Brain pericyte (primary cell): ENCODE results near the gene CNTN1.

Experiments
- DNase-seq: peaks from one replicate; pipeline ENCODE4 v3.0.0-alpha.2; 2012; ENCODE audit warnings: low read depth, low spot score

The CNTN1 gene

GRCh38 chr12:40963751-40964150 is 271.5 kb downstream of the CNTN1 start:
- no peak for DNase-seq

DNA sequence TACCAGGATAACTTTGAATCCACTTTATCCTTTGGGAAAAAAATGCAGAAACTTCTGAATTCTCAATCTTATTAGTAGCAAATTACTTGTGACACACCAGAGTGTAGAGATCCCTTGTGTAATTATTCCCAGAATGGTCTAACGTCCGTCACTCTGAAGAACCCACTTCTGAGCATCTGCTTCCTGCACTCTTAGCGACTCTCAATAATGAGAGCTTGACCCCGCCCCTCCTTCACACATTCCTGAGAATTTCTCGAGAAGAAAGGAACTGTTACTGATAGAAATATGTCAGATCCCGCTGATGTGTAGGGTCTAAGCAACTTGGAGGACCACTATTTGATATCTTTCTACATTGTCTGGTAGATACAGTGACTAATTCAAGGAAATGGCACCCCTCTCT is 277.6 kb downstream of the CNTN1 start:
- DNase-seq, result no peak

DNA sequence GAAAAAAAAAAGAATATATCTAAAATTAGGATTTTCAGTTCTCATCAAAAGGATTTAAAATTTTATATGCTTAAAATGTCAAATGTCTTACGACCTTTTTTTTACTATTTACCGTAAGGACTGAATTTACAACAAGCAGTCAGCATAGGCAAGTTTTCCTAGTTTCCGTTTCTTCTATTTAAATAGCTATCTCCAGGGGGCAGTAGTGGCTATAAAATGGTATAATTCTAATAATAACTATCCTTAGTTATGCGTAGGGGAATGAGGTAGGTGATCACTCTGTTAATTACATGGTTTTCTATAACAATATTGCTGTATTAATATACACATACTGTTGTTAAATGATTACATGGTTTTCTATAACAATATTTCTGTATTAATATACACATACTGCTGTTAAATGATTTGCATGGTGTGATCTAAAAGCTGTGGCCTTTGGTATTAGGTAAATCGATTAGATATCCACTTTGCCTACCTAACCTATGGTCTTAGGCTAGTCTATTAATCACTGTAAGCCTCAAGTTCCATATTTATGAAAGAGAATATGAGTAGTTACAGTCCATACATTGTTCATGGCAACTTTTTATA is 278.2 kb downstream of the CNTN1 start:
- DNase-seq, result no peak

GRCh38 chr12:40971911-40972310 is 279.7 kb downstream of the CNTN1 start:
- no peak for DNase-seq

DNA sequence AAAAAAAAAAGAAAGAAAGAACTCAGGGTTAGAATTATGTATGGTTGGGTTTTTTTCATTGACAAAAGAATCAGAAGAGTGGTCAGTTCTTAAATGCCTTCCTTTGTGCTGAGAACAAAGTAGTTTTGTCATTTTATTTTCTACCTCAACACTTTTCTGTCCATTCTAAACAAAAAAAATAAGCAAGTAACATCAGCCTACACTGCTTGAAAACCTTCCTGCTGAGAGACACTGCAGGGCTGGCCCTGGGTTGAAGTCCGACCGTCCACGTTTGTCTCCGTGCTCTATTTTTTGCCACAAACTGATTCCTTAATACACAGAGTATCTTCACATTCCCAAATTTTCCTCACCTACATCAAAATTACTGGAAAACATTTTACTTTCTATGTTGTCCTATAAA is 284.3 kb downstream of the CNTN1 start:
- no peak for DNase-seq

DNA sequence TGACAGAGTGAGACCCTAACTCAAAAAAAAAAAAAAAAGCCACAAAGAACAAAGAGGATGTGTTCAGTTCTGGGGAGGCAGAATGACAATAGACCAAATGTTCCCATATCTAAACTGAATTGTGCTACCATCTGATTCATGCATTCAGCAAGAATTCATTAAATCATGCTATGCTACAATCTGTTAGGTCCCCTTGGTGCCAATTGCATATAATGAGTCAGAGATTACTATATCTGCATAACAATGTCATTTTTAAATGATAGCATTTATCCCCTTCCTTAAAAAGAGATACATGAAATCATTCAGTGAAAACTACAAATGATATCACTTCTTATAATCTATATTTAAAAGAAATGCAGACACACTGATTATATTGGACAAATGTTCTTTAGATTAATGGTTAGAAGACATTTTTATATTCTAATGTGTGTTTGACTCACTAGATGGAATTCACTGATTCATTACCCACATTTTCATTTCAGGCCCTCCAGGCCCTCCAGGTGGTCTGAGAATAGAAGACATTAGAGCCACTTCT is 288.3 kb downstream of the CNTN1 start:
- DNase-seq, result no peak

DNA sequence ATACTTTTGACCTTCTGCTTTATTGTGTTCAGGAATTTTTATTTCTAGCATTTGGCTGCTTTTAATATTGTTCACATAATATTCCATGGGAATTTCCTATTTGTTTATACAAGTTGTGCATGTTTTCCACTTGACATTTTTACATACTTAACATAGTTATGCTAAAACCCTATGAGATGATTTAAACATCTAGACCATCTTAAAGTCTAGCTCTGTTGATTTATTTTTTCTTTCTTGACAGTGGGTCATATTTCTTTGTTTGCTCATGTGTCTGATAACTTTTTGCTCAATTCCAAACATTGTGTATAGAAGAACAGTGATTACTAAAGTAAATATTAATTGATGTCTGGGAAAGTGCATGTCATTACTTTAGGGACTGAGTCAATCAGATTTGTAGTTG is 293.8 kb downstream of the CNTN1 start:
- no peak for DNase-seq

- DNase-seq, result no peak
These were observed 296.1 kb downstream of the CNTN1 start for GRCh38 chr12:40988355-40988754.

GRCh38 chr12:40988824-40989223 is 296.6 kb downstream of the CNTN1 start:
- DNase-seq, result no peak

DNA sequence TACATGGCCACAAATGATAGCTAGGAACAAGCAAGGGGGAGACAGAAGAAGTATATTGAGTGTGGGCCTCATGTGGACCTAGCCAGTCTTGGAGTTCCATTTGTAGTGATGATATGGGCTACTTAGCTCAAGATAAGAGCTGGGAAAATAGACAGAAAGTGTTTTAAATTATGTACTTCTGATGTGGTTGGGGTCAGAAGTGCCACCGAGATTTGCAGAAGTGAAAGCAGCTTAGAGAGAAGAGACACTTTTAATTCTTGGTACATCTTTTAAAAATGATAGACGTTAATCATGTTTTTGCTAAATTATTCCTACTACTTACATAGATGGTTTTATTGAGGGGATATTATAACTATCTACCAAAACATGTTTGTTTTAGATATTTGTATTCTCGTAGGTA is 297.5 kb downstream of the CNTN1 start:
- DNase-seq, result no peak

- no peak for DNase-seq
These were observed 299.9 kb downstream of the CNTN1 start for GRCh38 chr12:40992158-40992557.

DNA sequence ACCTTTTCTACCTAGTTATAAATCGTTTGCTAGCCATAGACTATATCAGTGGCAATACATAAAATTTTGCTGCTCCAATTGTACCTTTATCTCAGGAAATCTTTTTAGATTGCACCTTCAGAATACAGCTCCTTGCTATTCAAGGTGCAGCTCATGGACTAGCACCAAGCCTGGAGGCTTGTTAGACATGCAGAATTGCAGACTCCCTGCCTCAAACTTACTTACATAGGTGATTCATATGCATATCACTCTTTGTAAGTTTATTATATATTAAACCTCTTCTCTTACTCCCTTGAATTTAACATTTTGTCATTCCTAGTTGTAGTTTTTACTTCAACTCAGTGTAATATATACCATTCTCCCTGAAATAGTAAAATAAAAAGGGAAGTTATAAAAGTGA is 300.4 kb downstream of the CNTN1 start:
- no peak for DNase-seq

DNA sequence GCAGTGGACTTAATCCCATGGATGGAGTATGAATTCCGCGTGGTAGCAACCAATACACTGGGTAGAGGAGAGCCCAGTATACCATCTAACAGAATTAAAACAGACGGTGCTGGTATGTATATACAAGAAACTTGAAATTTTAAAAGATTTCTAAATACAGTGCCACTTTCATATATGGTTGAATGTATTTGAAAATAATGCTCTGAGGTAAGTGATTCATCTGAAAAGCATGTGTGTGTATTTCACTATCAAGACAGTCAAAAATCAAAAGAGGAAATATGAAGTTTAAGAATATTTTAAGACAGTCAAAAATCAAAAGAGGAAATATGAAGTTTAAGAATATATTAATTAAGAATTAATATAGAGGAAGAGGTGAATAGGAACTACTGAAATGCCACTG is 300.9 kb downstream of the CNTN1 start:
- DNase-seq, result no peak

DNA sequence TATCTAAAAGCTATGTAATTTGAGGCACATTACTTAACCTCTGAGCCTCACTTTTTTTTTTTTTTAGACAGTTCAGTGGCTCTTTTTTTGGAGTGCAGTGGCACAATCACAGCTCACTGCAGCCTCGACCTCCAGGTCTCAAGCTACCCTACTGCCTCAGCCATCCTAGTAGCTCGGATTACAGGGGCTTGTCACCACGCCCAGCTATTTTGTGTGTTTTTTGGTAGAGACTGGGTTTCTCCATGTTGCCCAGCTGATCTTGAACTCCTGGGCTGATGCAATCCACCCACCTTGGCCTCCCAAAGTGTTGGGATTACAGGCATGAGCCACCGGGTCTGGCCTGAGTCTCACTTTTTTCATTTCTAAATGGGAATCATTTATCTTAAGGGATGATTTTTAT is 303.9 kb downstream of the CNTN1 start:
- no peak for DNase-seq

- no peak for DNase-seq
These were observed 307.0 kb downstream of the CNTN1 start for GRCh38 chr12:40999210-40999609.

DNA sequence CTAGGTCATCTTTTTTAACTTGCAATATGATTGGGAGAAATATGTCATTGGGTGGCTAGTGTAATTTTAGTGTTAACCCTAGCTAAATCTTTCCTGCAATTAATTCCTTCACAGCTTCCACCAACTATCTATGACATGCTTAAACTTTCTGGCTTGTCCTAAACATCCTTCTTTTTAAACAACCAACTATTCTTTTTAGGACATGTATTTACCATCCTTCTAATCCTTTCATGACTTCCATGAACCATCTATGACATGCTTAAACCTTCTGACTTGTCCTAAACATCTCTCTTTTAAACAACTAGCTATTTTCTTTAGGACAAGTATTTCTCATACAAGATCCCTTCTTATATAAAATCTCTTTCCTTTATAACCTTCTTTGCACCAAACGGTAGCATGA is 316.2 kb downstream of the CNTN1 start:
- DNase-seq, result no peak

DNA sequence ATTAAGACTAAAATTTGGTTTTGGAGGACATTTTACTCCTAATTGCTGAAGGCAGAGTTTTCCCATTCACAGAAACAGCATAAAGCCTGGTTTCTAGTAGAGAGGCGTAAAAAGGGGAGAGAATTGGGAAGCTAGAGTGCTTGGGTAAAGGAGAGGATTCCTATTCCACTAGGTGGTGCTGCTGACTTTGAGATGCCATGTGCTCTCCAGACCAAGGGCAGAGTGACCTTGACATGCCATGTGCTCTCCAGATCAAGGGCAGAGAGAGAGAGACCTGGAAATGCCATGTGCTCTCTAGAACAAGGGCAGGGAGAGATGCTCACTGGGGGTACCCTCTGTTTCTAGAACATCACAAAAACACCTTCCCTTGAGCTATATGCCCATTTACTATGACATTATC is 319.7 kb downstream of the CNTN1 start:
- no peak for DNase-seq

GRCh38 chr12:41013881-41014642 is 321.8 kb downstream of the CNTN1 start:
- DNase-seq, result no peak

DNA sequence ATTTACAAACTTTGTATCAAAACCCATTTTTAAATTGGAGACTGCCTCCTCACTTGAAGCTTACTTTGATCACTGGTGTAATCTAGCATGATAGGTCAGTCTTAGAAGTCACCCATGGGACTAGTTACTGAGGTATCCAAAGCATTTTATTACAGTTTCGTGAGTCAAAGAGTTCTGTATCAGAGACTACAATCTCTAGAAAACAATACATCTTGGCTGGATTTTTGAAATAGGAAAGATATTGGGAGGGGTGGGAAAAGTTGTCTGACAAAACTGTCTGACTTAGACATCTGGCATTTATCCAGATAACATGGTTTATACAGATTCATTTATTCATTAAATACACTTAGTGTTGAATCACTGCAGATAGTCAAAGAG is 322.4 kb downstream of the CNTN1 start:
- no peak for DNase-seq

GRCh38 chr12:41018010-41018409 is 325.8 kb downstream of the CNTN1 start:
- no peak for DNase-seq

DNA sequence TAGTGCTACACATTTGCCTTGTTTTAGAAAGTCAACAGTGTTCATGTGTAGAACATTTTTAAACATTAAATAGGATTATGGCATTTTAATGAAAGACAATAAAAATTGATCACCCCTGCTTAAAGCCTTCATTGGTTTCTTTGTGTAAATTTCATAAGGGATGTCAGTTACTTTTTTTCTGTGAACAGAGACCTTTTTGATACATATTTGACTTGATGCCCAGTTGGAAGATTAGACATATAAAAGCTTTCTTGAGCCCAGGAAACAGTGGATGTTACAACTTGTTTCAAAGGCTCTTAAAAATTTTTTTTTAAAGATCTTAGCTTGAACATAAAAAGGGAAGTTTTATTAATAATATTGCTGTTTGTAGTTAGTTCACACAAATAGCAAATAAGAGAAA is 327.2 kb downstream of the CNTN1 start:
- DNase-seq, result no peak

DNA sequence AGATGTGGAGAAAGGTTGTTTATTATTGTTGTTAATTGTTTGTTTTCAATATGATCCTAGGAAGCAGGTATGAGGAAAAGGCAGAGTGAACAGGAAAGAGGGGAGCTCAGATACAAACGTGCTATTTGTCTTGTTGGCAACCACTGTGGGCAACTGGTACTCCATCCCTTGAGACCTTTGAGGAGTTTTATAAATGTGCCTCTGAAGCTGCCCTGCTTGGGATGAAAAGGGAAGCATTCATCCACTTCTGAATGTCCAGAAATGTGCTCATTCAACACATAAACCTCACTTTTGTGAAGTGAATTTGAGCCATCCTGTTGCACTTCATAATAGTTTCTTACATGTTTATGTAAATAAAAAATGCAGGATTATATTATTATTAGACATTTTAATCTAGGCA is 331.6 kb downstream of the CNTN1 start:
- no peak for DNase-seq

DNA sequence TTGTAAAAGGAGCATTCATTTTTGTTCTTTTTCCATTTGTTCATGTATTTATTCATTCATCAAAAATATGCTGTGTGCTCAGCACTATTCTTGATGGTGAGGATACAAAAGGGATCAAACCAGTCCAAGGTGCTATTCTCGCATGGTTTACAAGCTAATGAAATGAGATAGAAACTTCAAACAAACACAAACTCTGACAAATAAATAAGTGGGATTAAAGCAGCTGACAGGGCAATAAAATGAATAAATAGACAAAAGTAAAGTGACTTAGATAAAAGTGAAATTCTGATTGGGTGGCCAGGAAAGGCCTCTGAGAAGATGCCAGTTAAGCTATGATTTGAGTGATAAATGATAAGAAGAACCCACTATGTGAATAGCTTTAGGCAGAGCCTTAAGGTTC is 333.9 kb downstream of the CNTN1 start:
- no peak for DNase-seq

DNA sequence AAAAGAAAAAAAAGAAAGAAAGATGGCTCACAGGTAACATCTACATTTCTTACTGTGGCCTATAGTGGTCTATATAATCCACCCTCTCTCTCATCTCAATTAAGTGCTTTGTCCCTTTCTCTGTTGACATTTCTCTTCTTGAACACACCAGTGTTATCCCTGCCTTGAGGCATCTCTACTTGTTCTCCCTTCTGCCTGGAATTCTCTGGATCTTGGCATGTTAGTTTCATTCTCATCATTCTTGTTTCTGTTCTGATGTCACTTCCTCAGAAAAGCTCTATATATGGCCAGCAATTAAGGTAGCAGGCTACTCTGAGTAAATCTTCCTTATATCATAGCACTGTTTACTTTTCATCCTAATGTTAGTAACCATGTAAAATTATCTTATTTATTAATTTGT is 340.1 kb downstream of the CNTN1 start:
- no peak for DNase-seq
